HG03378 (cell line): ENCODE results near the gene PAX4.

Experiments
- ATAC-seq: cut with Tn5 transposase; IDR thresholded peaks from one replicate; pipeline ENCODE4 v1.9.1; 2021; ENCODE audit warnings: mild to moderate bottlenecking, moderate library complexity; ENCODE audit not compliant: unreplicated experiment

Gene PAX4

GRCh38 chr7:127618042-127618441 is at the start of gene PAX4:
TSS of gene PAX4 (minus strand) at chr7:127618142. CDS start at chr7:127615928, 2,214 bp downstream.
- ATAC-seq = no peak

- ATAC-seq = peak; percentile 58
Observed at GRCh38 chr7:127667017-127667670, 49.2 kb upstream of the PAX4 start.

GRCh38 chr7:127666602-127667001 is 48.7 kb upstream of the PAX4 start:
- no peak for ATAC-seq

GRCh38 chr7:127665922-127666321 is 48.0 kb upstream of the PAX4 start:
- ATAC-seq = no peak

GRCh38 chr7:127658970-127659630 is 41.2 kb upstream of the PAX4 start:
- no peak for ATAC-seq

- no peak for ATAC-seq
Observed at GRCh38 chr7:127657500-127657899, 39.6 kb upstream of the PAX4 start.

- ATAC-seq = no peak
Observed at GRCh38 chr7:127655720-127656119, 37.8 kb upstream of the PAX4 start.

GRCh38 chr7:127654404-127655394 is 36.8 kb upstream of the PAX4 start:
- no peak for ATAC-seq

- ATAC-seq = no peak
Observed at GRCh38 chr7:127653396-127653795, 35.5 kb upstream of the PAX4 start.

GRCh38 chr7:127652333-127653248 is 34.6 kb upstream of the PAX4 start:
- peak; percentile 6 for ATAC-seq

- ATAC-seq = peak; percentile 97
Observed at GRCh38 chr7:127651556-127652332, 33.8 kb upstream of the PAX4 start, which contains the start of gene SND1. TSS of gene SND1 (plus strand) at chr7:127652194. CDS start at chr7:127652374, 180 bp downstream.

- no peak for ATAC-seq
Observed at GRCh38 chr7:127650847-127651555, 33.1 kb upstream of the PAX4 start.

- ATAC-seq = no peak
Observed at GRCh38 chr7:127648986-127649385, 31.0 kb upstream of the PAX4 start.

- no peak for ATAC-seq
Observed at GRCh38 chr7:127647636-127648035, 29.7 kb upstream of the PAX4 start.

GRCh38 chr7:127644484-127644883 is 26.5 kb upstream of the PAX4 start:
- ATAC-seq = no peak

GRCh38 chr7:127638197-127638596 is 20.3 kb upstream of the PAX4 start:
- ATAC-seq = no peak

GRCh38 chr7:127635659-127636285 is 17.8 kb upstream of the PAX4 start:
- no peak for ATAC-seq

GRCh38 chr7:127632276-127632910 is 14.5 kb upstream of the PAX4 start:
- ATAC-seq = no peak
